SK-N-SH (cell line): ENCODE measurements around the gene GJA3. TPM values are rescaled to one million over a fixed set of nuclear protein-coding genes. Genes with fewer than 3 reads are reported as not detected.
A peak's percentile ranks its signal among the peaks of the same experiment; 100 is the strongest.

ENCODE experiments used
- CTCF ChIA-PET: fragments of 300-600, 350-600 bp; formaldehyde crosslinking; extraction: SDS; loops from one replicate; lab custom pipeline; 2021; lab: Yijun Ruan, JAX
- POLR2A ChIA-PET: fragments of 350-600 bp; sonication (Branson Sonifier 250); formaldehyde crosslinking; extraction: SDS; loops from one replicate; lab custom pipeline; 2020; ENCODE audit warnings: antibody characterized with exemption, inconsistent platforms; lab: Yijun Ruan, JAX
- DNase-seq: peaks from one replicate; pipeline ENCODE4 v3.0.0; 2012
- H2AFZ ChIP-seq: fragments of 200-600 bp; sonication (generic); 2 replicates; pipeline ENCODE4 v1.8.1; 2016; ENCODE audit warnings: antibody characterized with exemption, mild to moderate bottlenecking, low read depth
- H3F3A ChIP-seq: fragments of 200-600 bp; sonication (generic); replicated peaks from 2 replicates; pipeline ENCODE3; 2016; ENCODE audit warnings: antibody characterized with exemption, mild to moderate bottlenecking; ENCODE audit not compliant: insufficient read depth
- H3K27ac ChIP-seq, 2 experiments: fragments of 200-500 bp in 1 of 2; fragments of 200-600 bp in 1 of 2; sonication (Bioruptor generic) in 1 of 2; sonication (generic), shearing (Covaris generic) in 1 of 2; 2 replicates each; pipeline versions ENCODE4 v1.5.1 to v1.6.1; 2014 to 2016; ENCODE audit warnings: low read depth in 2 of 2, inconsistent platforms in 1 of 2, low read length in 1 of 2, mild to moderate bottlenecking in 1 of 2, mixed read lengths in 1 of 2
- H3K27me3 ChIP-seq: fragments of 200-600 bp; sonication (generic), shearing (Covaris generic); 2 replicates; pipeline ENCODE4 v1.6.1; 2016; ENCODE audit warnings: mixed run types; ENCODE audit not compliant: insufficient read depth
- H3K36me3 ChIP-seq, 2 experiments: fragments of 200-500 bp in 1 of 2; fragments of 200-600 bp in 1 of 2; sonication (Bioruptor generic) in 1 of 2; sonication (generic) in 1 of 2; replicated peaks in 1 of 2; 2 replicates each; pipeline versions ENCODE3 to v1.5.1; 2014 to 2016; ENCODE audit warnings: low read length in 1 of 2, mild to moderate bottlenecking in 1 of 2; ENCODE audit not compliant: insufficient read depth in 2 of 2, control insufficient read depth in 1 of 2
- H3K4me1 ChIP-seq, 2 experiments: fragments of 200-500 bp in 1 of 2; fragments of 200-600 bp in 1 of 2; sonication (Bioruptor generic) in 1 of 2; sonication (generic), shearing (Covaris generic) in 1 of 2; 2 replicates each; pipeline versions ENCODE4 v1.5.1 to v1.6.1; 2014 to 2016; ENCODE audit warnings: low read depth in 1 of 2, low read length in 1 of 2, mixed run types in 1 of 2; ENCODE audit not compliant: insufficient read depth in 2 of 2, control insufficient read depth in 1 of 2
- H3K4me2 ChIP-seq: fragments of 200-600 bp; sonication (generic), shearing (Covaris generic); 2 replicates; pipeline ENCODE4 v1.6.1; 2017; ENCODE audit warnings: mixed run types
- H3K4me3 ChIP-seq, 2 experiments: fragments of 200-500 bp in 1 of 2; fragments of 200-600 bp in 1 of 2; sonication (Bioruptor generic) in 1 of 2; sonication (generic), shearing (Covaris generic) in 1 of 2; 2 replicates each; pipeline versions ENCODE4 v1.5.1 to v1.8.1; 2014 to 2016; ENCODE audit warnings: low read depth in 2 of 2, inconsistent platforms in 1 of 2, low read length in 1 of 2, mild to moderate bottlenecking in 1 of 2, mixed read lengths in 1 of 2, moderate library complexity in 1 of 2
- H3K79me2 ChIP-seq: fragments of 200-600 bp; sonication (generic); 2 replicates; pipeline ENCODE4 v1.8.1; 2017; ENCODE audit warnings: mild to moderate bottlenecking; ENCODE audit not compliant: insufficient read depth
- H3K9ac ChIP-seq: fragments of 200-600 bp; sonication (generic); 2 replicates; pipeline ENCODE4 v1.6.1; 2017; ENCODE audit warnings: mixed run types
- H3K9me2 ChIP-seq: fragments of 200-600 bp; sonication (generic); 2 replicates; pipeline ENCODE4 v1.6.1; 2017; ENCODE audit warnings: mixed run types
- H3K9me3 ChIP-seq: fragments of 200-600 bp; sonication (generic); 2 replicates; pipeline ENCODE4 v1.6.1; 2017; ENCODE audit warnings: mixed run types, mild to moderate bottlenecking, moderate library complexity
- H4K20me1 ChIP-seq: fragments of 200-600 bp; sonication (generic); 2 replicates; pipeline ENCODE4 v1.6.1; 2017; ENCODE audit warnings: mild to moderate bottlenecking, mixed run types; ENCODE audit not compliant: insufficient read depth
- EP300 ChIP-seq, 2 experiments: IDR thresholded peaks; 2 replicates each; pipeline versions ENCODE4 v1.4.0 to v1.6.1; 2012; ENCODE audit warnings: borderline replicate concordance in 1 of 2, low read depth in 1 of 2, low read length in 1 of 2
- FOSL2 ChIP-seq: IDR thresholded peaks from 2 replicates; pipeline ENCODE4 v1.4.0; 2012; ENCODE audit warnings: low read depth, mild to moderate bottlenecking, moderate library complexity, borderline replicate concordance
- GATA2 ChIP-seq: sonication (generic); formaldehyde crosslinking; IDR thresholded peaks from 2 replicates; pipeline ENCODE4 v1.5.0; 2020; ENCODE audit warnings: mild to moderate bottlenecking, missing genetic modification reagents
- MEF2A ChIP-seq: IDR thresholded peaks from 2 replicates; pipeline ENCODE4 v1.4.0; 2012; ENCODE audit warnings: low read depth, borderline replicate concordance
- MXI1 ChIP-seq: IDR thresholded peaks from 2 replicates; pipeline ENCODE4 v1.6.1; 2012; ENCODE audit warnings: mild to moderate bottlenecking, low read depth, low read length, improper control_type of control experiment
- NFIC ChIP-seq: IDR thresholded peaks from 2 replicates; pipeline ENCODE4 v1.4.0; 2012; ENCODE audit warnings: borderline replicate concordance
- TCF12 ChIP-seq: IDR thresholded peaks from 2 replicates; pipeline ENCODE4 v1.4.0; 2012
- WGBS: methylation state at CpG from one replicate; pipeline ENCODE4 v1.1.6; 2017; ENCODE audit warnings: low lambda C conversion rate; 5-methylcytosine and 5-hydroxymethylcytosine counted together
- polyA plus RNA-seq, 3 experiments: library from polyadenylated mRNA; depleted of rRNA; stranded (reverse); fragments of >200 nt; gene quantifications; 2 replicates each; pipeline ENCODE4 v1.2.3, GENCODE V29; 2012
- TF ChIP-seq, protein P1 (sequence below): fragments of 150-350 bp; IDR thresholded peaks from 2 replicates; pipeline ENCODE4 v1.6.1; 2016; ENCODE audit warnings: mild to moderate bottlenecking, low read depth, low read length

Gene GJA3
- polyA plus RNA-seq, 1 of the 3 experiments (the other 2 are of a cell fraction): not detected

GRCh38 chr13:20190481-20191310 lies 29.8 kb upstream of the GJA3 start:
- DNase-seq: no peak
- WGBS: 41% methylated on average over 14 of the region's 16 CpGs
- TF ChIP-seq EP300 (IDR thresholded peaks at IDR 0.05; ENCODE audit: borderline replicate concordance in 1 of 2, low read depth in 1 of 2, low read length in 1 of 2) (no peak), MEF2A (no peak), FOSL2 (peak; percentile 9; the same call in 1 of the 2 replicates), TCF12 (no peak), MXI1 (no peak), GATA2 (CRISPR knock-in tag) (no peak)
- TF ChIP-seq, protein P1, sequence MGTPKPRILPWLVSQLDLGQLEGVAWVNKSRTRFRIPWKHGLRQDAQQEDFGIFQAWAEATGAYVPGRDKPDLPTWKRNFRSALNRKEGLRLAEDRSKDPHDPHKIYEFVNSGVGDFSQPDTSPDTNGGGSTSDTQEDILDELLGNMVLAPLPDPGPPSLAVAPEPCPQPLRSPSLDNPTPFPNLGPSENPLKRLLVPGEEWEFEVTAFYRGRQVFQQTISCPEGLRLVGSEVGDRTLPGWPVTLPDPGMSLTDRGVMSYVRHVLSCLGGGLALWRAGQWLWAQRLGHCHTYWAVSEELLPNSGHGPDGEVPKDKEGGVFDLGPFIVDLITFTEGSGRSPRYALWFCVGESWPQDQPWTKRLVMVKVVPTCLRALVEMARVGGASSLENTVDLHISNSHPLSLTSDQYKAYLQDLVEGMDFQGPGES: no peak
- Histone ChIP-seq H3K36me3 (no peaks in the 10 kb centered on the region), H3K9me3 (no peaks in the 10 kb centered on the region), H4K20me1 (0 out of 2 replicates have a peak, but pooled peaks cover 4% of the 10 kb centered on the region), H3K4me2 (no peak overlapping the region), H3K27ac (no peak overlapping the region), H3K9me2 (no peaks in the 10 kb centered on the region), H3K4me3 (no peak overlapping the region), H3K4me1 (peaks cover 4 to 11% of the 10 kb centered on the region in 2 experiments; a peak in 1 of 4 replicates), H2AFZ (no peak overlapping the region), H3K27me3 (peaks cover 76% of the 10 kb centered on the region), H3F3A (peaks cover 9% of the 10 kb centered on the region), H3K79me2 (no peaks in the 10 kb centered on the region), H3K9ac (no peak overlapping the region)
- CTCF ChIA-PET: interaction anchor here (0.7 to 2.6 kb wide), 4 partner anchors 8 to 65 kb away, joined by 3 to 15 read pairs (median 4); no protein-coding TSS in a partner anchor
- POLR2A ChIA-PET: no interaction called here

- peaks cover 4 to 11% of the 10 kb centered on the region in 2 experiments; a peak in 1 of 4 replicates for H3K4me1 ChIP-seq
- 41% methylated on average over 5 of the region's 5 CpGs for WGBS
- 0 out of 2 replicates have a peak, but pooled peaks cover 4% of the 10 kb centered on the region for H4K20me1 ChIP-seq
- no peak overlapping the region for H2AFZ ChIP-seq
- no peaks in the 10 kb centered on the region for H3K79me2 ChIP-seq
- H3K27me3 ChIP-seq: peaks cover 76% of the 10 kb centered on the region
- TF ChIP-seq NFIC (no peak), MXI1 (no peak)
- POLR2A ChIA-PET: no interaction called here
- H3K9ac ChIP-seq: no peak overlapping the region
- CTCF ChIA-PET: interaction anchor here (1.1 to 1.3 kb wide), 2 partner anchors 8 to 37 kb away, joined by 3 to 4 read pairs; no protein-coding TSS in a partner anchor
- no peak overlapping the region for H3K4me2 ChIP-seq
- H3K36me3 ChIP-seq: no peaks in the 10 kb centered on the region
- DNase-seq: no peak
- no peak overlapping the region for H3K27ac ChIP-seq
- peaks cover 9% of the 10 kb centered on the region for H3F3A ChIP-seq
- no peaks in the 10 kb centered on the region for H3K9me3 ChIP-seq
- H3K4me3 ChIP-seq: no peak overlapping the region
- no peaks in the 10 kb centered on the region for H3K9me2 ChIP-seq
These were observed 29.2 kb upstream of the GJA3 start for GRCh38 chr13:20190076-20190475.
